Naive B cell (primary cell): ENCODE measurements around the gene KDM4C. TPM values are rescaled to one million over a fixed set of nuclear protein-coding genes. Genes with fewer than 3 reads are reported as not detected.
"Not testable (repeated sequence)": the region's sequence is repeated elsewhere in the genome, so short reads cannot be mapped to it uniquely, and the experiment has no call there.

Experiments
- ATAC-seq, 2 donors: fragments of 150-1000 bp; cut with Tn5 transposase; 2 replicates each; pipeline ENCODE4 v1.10.0; 2021; ENCODE audit warnings: low read depth in 2 of 2, mild to moderate bottlenecking in 2 of 2, moderate library complexity in 2 of 2
- DNase-seq: peaks from one replicate; pipeline ENCODE4 v3.0.0; 2022
- H3K27ac Mint-ChIP-seq, 6 donors: one replicate each; pipeline ENCODE4 v1.8.0; 2020 to 2022; ENCODE audit warnings: mild to moderate bottlenecking in 6 of 6, mixed read lengths in 6 of 6, moderate library complexity in 5 of 6, inconsistent platforms in 2 of 6
- H3K27me3 Mint-ChIP-seq, 3 donors: one replicate each; pipeline ENCODE4 v1.8.0; 2021 to 2022; ENCODE audit warnings: mixed read lengths in 3 of 3, mild to moderate bottlenecking in 1 of 3
- H3K36me3 Mint-ChIP-seq, 2 donors: one replicate each; pipeline ENCODE4 v1.8.0; 2020 to 2022; ENCODE audit warnings: mixed read lengths in 2 of 2, inconsistent platforms in 1 of 2, mild to moderate bottlenecking in 1 of 2
- H3K4me1 Mint-ChIP-seq, 3 donors: one replicate each; pipeline ENCODE4 v1.8.0; 2020 to 2022; ENCODE audit warnings: mixed read lengths in 3 of 3, inconsistent platforms in 1 of 3, mild to moderate bottlenecking in 1 of 3, moderate library complexity in 1 of 3
- H3K4me3 Mint-ChIP-seq, 8 donors: one replicate each; pipeline ENCODE4 v1.8.0; 2020 to 2022; ENCODE audit warnings: mild to moderate bottlenecking in 8 of 8, mixed read lengths in 8 of 8, moderate library complexity in 8 of 8, inconsistent platforms in 2 of 8
- H3K9me3 Mint-ChIP-seq, 7 donors: one replicate each; pipeline ENCODE4 v1.8.0; 2020 to 2022; ENCODE audit warnings: mixed read lengths in 7 of 7, mild to moderate bottlenecking in 5 of 7, inconsistent platforms in 2 of 7, moderate library complexity in 1 of 7
- polyA plus RNA-seq, 6 donors: library from polyadenylated mRNA; unstranded; fragments of 300-500 nt; fragmentation: Illumina TruSeq; gene quantifications; one replicate each; pipeline ENCODE4 v1.2.3, GENCODE V29; 2021; ENCODE audit warnings: low read depth in 6 of 6

KDM4C gene
- polyA plus RNA-seq, 6 donors from 2014 or later: 54.5 to 83.5 (median 68.2) TPM

DNA sequence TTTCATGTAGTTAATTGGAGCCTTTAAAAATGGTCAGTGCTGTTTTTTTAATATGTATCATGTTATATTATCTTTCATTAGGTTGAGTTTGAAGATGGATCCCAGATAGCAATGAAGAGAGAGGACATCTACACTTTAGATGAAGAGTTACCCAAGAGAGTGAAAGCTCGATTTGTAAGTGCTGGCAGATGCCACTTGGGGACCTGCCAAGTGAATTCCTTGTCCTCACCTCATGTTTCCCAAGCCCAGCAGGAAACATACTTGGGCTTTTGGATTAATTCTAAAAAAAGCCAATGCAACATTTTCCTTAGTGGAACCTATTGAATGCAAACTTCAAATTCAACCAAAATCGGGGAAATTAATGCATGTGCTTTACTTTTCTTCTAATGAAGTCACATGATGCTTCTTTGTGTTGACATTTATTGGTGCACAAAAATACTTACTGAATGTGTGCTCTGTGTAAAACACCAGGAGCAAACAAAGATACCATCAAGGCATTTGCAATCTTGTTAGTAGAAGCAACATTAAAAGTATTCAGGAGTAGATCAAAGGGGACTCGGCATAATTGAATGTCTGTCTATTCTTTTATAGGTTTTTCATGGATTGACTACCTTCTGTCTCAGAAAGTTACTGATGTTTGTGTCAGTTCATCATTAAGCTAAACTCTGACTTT is 412.1 kb downstream of the KDM4C start:
- DNase-seq: no peak
- peak overlapping the region in 2 of 6 donors; percentile 5 to 7 for H3K27ac Mint-ChIP-seq
- H3K4me1 Mint-ChIP-seq: peaks cover 0 to 9% (median 4%) of the 10 kb centered on the region in 3 donors
- peaks cover 41 to 59% of the 10 kb centered on the region in 2 donors for H3K36me3 Mint-ChIP-seq
- H3K9me3 Mint-ChIP-seq: no peaks in the 10 kb centered on the region
- no peaks in the 10 kb centered on the region for H3K27me3 Mint-ChIP-seq
- no peak overlapping the region for H3K4me3 Mint-ChIP-seq
- ATAC-seq: no peak

- ATAC-seq: no peak
These were observed 413.8 kb downstream of the KDM4C start for GRCh38 chr9:7171396-7172153.

GRCh38 chr9:7172154-7173115 is 414.7 kb downstream of the KDM4C start:
- Mint-ChIP-seq H3K4me3 (no peak overlapping the region), H3K36me3 (peaks cover 43 to 46% of the 10 kb centered on the region in 2 donors), H3K9me3 (no peaks in the 10 kb centered on the region), H3K27me3 (no peaks in the 10 kb centered on the region), H3K4me1 (peaks cover 0 to 4% (median 0%) of the 10 kb centered on the region in 3 donors), H3K27ac (peak overlapping the region in 4 of 6 donors; percentile 56 to 79 (median 68))
- DNase-seq (no peak), ATAC-seq (no peak)

More at GRCh38 chr9:7171396-7172153, 413.8 kb downstream of the KDM4C start:
- Mint-ChIP-seq H3K27me3 (no peaks in the 10 kb centered on the region), H3K9me3 (no peaks in the 10 kb centered on the region), H3K27ac (peak overlapping the region in 2 of 6 donors; percentile 73 to 91), H3K36me3 (peaks cover 43 to 44% of the 10 kb centered on the region in 2 donors), H3K4me1 (peaks cover 0 to 4% (median 0%) of the 10 kb centered on the region in 3 donors), H3K4me3 (no peak overlapping the region)
- DNase-seq: no peak

- H3K36me3 Mint-ChIP-seq: peaks cover 49 to 54% of the 10 kb centered on the region in 2 donors
- no peaks in the 10 kb centered on the region for H3K27me3 Mint-ChIP-seq
- H3K4me1 Mint-ChIP-seq: peaks cover 6 to 8% (median 6%) of the 10 kb centered on the region in 3 donors
- no peak for ATAC-seq
- H3K4me3 Mint-ChIP-seq: no peak overlapping the region
- DNase-seq: no peak
- H3K9me3 Mint-ChIP-seq: no peaks in the 10 kb centered on the region
- H3K27ac Mint-ChIP-seq: peak overlapping the region in 4 of 6 donors; percentile 0 to 68 (median 35)
These were observed 415.4 kb downstream of the KDM4C start for GRCh38 chr9:7173139-7173538.

- H3K9me3 Mint-ChIP-seq: no peaks in the 10 kb centered on the region
- peak overlapping the region in 2 of 6 donors; percentile 33 to 63 for H3K27ac Mint-ChIP-seq
- no peak overlapping the region for H3K4me3 Mint-ChIP-seq
- ATAC-seq (no peak), DNase-seq (no peak)
- no peaks in the 10 kb centered on the region for H3K27me3 Mint-ChIP-seq
- H3K36me3 Mint-ChIP-seq: peaks cover 56 to 64% of the 10 kb centered on the region in 2 donors
- peaks cover 12 to 16% (median 14%) of the 10 kb centered on the region in 3 donors for H3K4me1 Mint-ChIP-seq
These were observed 416.5 kb downstream of the KDM4C start for GRCh38 chr9:7174301-7174700.

GRCh38 chr9:7174884-7175283 is 417.1 kb downstream of the KDM4C start:
- Mint-ChIP-seq H3K4me1 (peaks cover 12 to 16% (median 14%) of the 10 kb centered on the region in 3 donors), H3K27ac (peak overlapping the region in 2 of 6 donors; percentile 28 to 33), H3K27me3 (no peaks in the 10 kb centered on the region), H3K9me3 (peaks cover 0 to under 1% (median 0%) of the 10 kb centered on the region in 7 donors), H3K36me3 (peaks cover 56 to 60% of the 10 kb centered on the region in 2 donors), H3K4me3 (no peak overlapping the region)
- DNase-seq (no peak), ATAC-seq (no peak)

DNA sequence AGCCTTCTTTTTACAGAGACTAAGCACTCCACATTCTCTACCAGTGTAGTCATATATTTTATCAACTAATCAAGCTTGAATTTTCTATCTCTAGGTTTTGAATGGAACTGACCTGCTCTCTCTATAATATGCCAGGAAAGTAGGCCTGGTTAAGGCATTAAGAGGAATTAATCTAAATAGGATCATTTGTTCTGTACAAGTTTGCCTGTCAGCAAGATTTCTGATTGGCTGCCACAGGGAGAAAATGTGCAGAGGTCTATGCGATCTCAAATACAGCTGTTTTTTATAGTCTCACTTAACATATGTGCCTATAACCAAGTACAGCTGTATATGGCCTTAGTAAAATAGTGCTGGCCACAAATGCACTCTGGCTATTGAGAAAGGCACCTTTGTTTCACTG is 418.8 kb downstream of the KDM4C start:
- peaks cover 57 to 73% of the 10 kb centered on the region in 2 donors for H3K36me3 Mint-ChIP-seq
- no peaks in the 10 kb centered on the region for H3K27me3 Mint-ChIP-seq
- no peak for ATAC-seq
- peaks cover 12 to 16% (median 14%) of the 10 kb centered on the region in 3 donors for H3K4me1 Mint-ChIP-seq
- peaks cover 0 to 5% (median 0%) of the 10 kb centered on the region in 7 donors for H3K9me3 Mint-ChIP-seq
- DNase-seq: no peak
- no peak overlapping the region for H3K4me3 Mint-ChIP-seq
- peak overlapping the region in 2 of 6 donors; percentile 39 to 69 for H3K27ac Mint-ChIP-seq

DNA sequence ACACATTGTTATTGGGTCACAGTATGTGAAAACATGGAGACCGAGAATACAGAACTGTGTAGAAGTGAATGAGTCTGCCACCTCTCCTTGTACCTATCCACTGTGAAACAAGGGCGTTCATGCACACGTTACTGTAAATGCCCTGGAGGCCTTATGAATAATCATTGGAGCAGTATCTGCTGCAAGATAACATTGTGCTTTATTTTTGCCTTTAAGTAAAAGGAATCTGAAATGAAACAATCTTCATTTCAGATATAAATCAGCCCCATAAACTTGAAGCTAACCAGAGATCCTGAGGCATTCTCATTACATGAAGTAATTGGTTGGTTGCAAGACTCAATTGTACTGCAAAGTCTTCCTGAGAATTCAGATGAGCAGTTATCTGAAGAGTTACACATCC is 419.6 kb downstream of the KDM4C start:
- Mint-ChIP-seq H3K4me3 (no peak overlapping the region), H3K36me3 (peaks cover 64 to 77% of the 10 kb centered on the region in 2 donors), H3K4me1 (peaks cover 12 to 16% (median 14%) of the 10 kb centered on the region in 3 donors), H3K27me3 (no peaks in the 10 kb centered on the region), H3K9me3 (peaks cover 0 to 9% (median 2%) of the 10 kb centered on the region in 7 donors), H3K27ac (no peak overlapping the region)
- ATAC-seq (no peak), DNase-seq (no peak)

- Mint-ChIP-seq H3K4me3 (no peak overlapping the region), H3K27me3 (no peaks in the 10 kb centered on the region), H3K36me3 (peaks cover 64 to 86% of the 10 kb centered on the region in 2 donors), H3K27ac (peak overlapping the region in 5 of 6 donors; percentile 11 to 90 (median 78)), H3K4me1 (peaks cover 10 to 16% (median 12%) of the 10 kb centered on the region in 3 donors), H3K9me3 (peaks cover 0 to 12% (median 3%) of the 10 kb centered on the region in 7 donors)
- ATAC-seq: no peak
- no peak for DNase-seq
These were observed 421.0 kb downstream of the KDM4C start for GRCh38 chr9:7178729-7179128.

GRCh38 chr9:7180247-7180646 is 422.5 kb downstream of the KDM4C start:
- DNase-seq (no peak), ATAC-seq (no peak)
- Mint-ChIP-seq H3K27ac (peak overlapping the region in 2 of 6 donors; percentile 28 to 52), H3K4me3 (no peak overlapping the region), H3K4me1 (peaks cover 10 to 16% (median 12%) of the 10 kb centered on the region in 3 donors), H3K27me3 (no peaks in the 10 kb centered on the region), H3K36me3 (peaks cover 56 to 85% of the 10 kb centered on the region in 2 donors), H3K9me3 (peaks cover under 1 to 14% (median 3%) of the 10 kb centered on the region in 7 donors)

DNA sequence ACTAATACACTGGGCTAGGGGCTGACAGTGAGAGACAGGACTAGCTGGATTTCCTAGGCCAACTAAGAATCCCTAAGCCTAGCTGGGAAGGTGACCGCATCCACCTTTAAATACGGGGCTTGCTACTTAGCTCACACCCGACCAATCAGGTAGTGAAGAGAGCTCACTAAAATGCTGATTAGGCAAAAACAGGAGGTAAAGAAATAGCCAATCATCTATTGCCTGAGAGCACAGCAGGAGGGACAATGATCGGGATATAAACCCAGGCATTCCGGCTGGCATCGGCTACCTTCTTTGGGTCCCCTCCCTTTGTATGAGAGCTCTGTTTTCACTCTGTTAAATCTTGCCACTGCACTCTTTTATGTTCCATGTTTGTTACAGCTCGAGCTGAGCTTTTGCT is 425.4 kb downstream of the KDM4C start:
- Mint-ChIP-seq H3K4me1 (peaks cover 6 to 10% (median 6%) of the 10 kb centered on the region in 3 donors), H3K36me3 (peaks cover 78 to 81% of the 10 kb centered on the region in 2 donors), H3K27ac (peak overlapping the region in 1 of 6 donors; percentile 68), H3K9me3 (peaks cover 9 to 38% (median 17%) of the 10 kb centered on the region in 7 donors)
- not testable (repeated sequence) for ATAC-seq, DNase-seq, H3K4me3 Mint-ChIP-seq, H3K27me3 Mint-ChIP-seq

- no peak overlapping the region for H3K4me3 Mint-ChIP-seq
- no peaks in the 10 kb centered on the region for H3K4me1 Mint-ChIP-seq
- H3K27ac Mint-ChIP-seq: no peak overlapping the region
- ATAC-seq (no peak), DNase-seq (no peak)
- H3K27me3 Mint-ChIP-seq: no peaks in the 10 kb centered on the region
- peaks cover 67% of the 10 kb centered on the region in 2 donors for H3K36me3 Mint-ChIP-seq
- H3K9me3 Mint-ChIP-seq: peaks cover 11 to 63% (median 27%) of the 10 kb centered on the region in 7 donors
These were observed 427.8 kb downstream of the KDM4C start for GRCh38 chr9:7185612-7186011.
